ENCODE results near the gene LRRFIP2. TPM values are rescaled to one million over a fixed set of nuclear protein-coding genes. Genes with fewer than 3 reads are reported as not detected.

The LRRFIP2 gene
- total and polyA plus RNA-seq, 11 donors = 67.7 to 161 (median 112) TPM

GRCh38 chr3:37127340-37127739 lies 47.0 kb downstream of the LRRFIP2 start:
- Histone ChIP-seq H3K4me3 (no peak overlapping the region), H3K27ac (no peak overlapping the region), H3K36me3 (peaks cover 0 to 13% (median 0%) of the 10 kb centered on the region in 9 donors), H3K4me1 (peaks cover 3 to 68% (median 35%) of the 10 kb centered on the region in 12 donors), H3K9me3 (no peaks in the 10 kb centered on the region), H3K27me3 (no peaks in the 10 kb centered on the region)
- DNase-seq (no peak), ATAC-seq (no peak)
- intact Hi-C loops (cut with DNase I) = no loop called here
- 96 to 98% (median 97%) methylated on average over 1 of the region's 1 CpG for WGBS, 4 donors
- TF ChIP-seq CTCF (IDR thresholded peaks at IDR 0.05) = no peak
- TF ChIP-seq POLR2A (IDR thresholded peaks at IDR 0.05) = no peak

- no peak overlapping the region for H3K27ac ChIP-seq
- H3K27me3 ChIP-seq = no peaks in the 10 kb centered on the region
- ATAC-seq (no peak), DNase-seq (no peak)
- intact Hi-C loops (cut with DNase I) = no loop called here
- H3K4me3 ChIP-seq = no peak overlapping the region
- peaks cover 0 to 3% (median 0%) of the 10 kb centered on the region in 12 donors for H3K9me3 ChIP-seq
- peaks cover 0 to 13% (median 0%) of the 10 kb centered on the region in 9 donors for H3K36me3 ChIP-seq
- H3K4me1 ChIP-seq = peaks cover 3 to 63% (median 31%) of the 10 kb centered on the region in 12 donors
- TF ChIP-seq POLR2A (IDR thresholded peaks at IDR 0.05) (no peak), CTCF (IDR thresholded peaks at IDR 0.05) (no peak)
Observed at GRCh38 chr3:37126856-37127255, 47.5 kb downstream of the LRRFIP2 start.

GRCh38 chr3:37125195-37126073 lies 48.9 kb downstream of the LRRFIP2 start:
- Histone ChIP-seq H3K27me3 (no peaks in the 10 kb centered on the region), H3K36me3 (peaks cover 0 to 13% (median 0%) of the 10 kb centered on the region in 9 donors), H3K9me3 (peaks cover 0 to 3% (median 0%) of the 10 kb centered on the region in 12 donors), H3K4me3 (no peak overlapping the region), H3K4me1 (peaks cover 0 to 49% (median 18%) of the 10 kb centered on the region in 12 donors), H3K27ac (peak overlapping the region in 1 of 12 donors; percentile 5)
- WGBS, 4 donors = 36 to 56% (median 49%) methylated on average over 1 of the region's 1 CpG
- DNase-seq (no peak), ATAC-seq (peak in 1 of 4 donors; percentile 43)
- intact Hi-C loops (cut with DNase I) = no loop called here
- TF ChIP-seq CTCF (IDR thresholded peaks at IDR 0.05) = no peak
- no peak for TF ChIP-seq POLR2A (IDR thresholded peaks at IDR 0.05)

GRCh38 chr3:37124435-37124834 lies 49.9 kb downstream of the LRRFIP2 start:
- peaks cover 0 to 39% (median 15%) of the 10 kb centered on the region in 12 donors for H3K4me1 ChIP-seq
- no peak overlapping the region for H3K4me3 ChIP-seq
- TF ChIP-seq CTCF (IDR thresholded peaks at IDR 0.05) (no peak), POLR2A (IDR thresholded peaks at IDR 0.05) (no peak)
- no peaks in the 10 kb centered on the region for H3K27me3 ChIP-seq
- no peak for DNase-seq
- no peak for ATAC-seq
- peak overlapping the region in 2 of 12 donors; percentile 18 to 32 for H3K27ac ChIP-seq
- H3K36me3 ChIP-seq = peaks cover 0 to 13% (median 0%) of the 10 kb centered on the region in 9 donors
- intact Hi-C loops (cut with DNase I) = no loop called here
- WGBS, 4 donors = 17 to 29% (median 20%) methylated on average over 2 of the region's 2 CpGs
- peaks cover 0 to 3% (median 0%) of the 10 kb centered on the region in 12 donors for H3K9me3 ChIP-seq

Measured in heart left ventricle (tissue), 16 donors.